Medulla oblongata (tissue), 1 donor: ENCODE results near the gene CCL11.
"Not testable (repeated sequence)": the region's sequence is repeated elsewhere in the genome, so short reads cannot be mapped to it uniquely, and the experiment has no call there.

Source experiments
- DNase-seq: peaks from one replicate; pipeline ENCODE4 v3.0.0-alpha.2; 2015; ENCODE audit errors: extremely low spot score

The CCL11 gene

GRCh38 chr17:34307110-34307509 lies 21.6 kb downstream of the CCL11 start:
- peak; percentile 7 for DNase-seq

- DNase-seq: no peak
Observed at GRCh38 chr17:34308371-34308770, 22.8 kb downstream of the CCL11 start.

- DNase-seq: no peak
Observed at GRCh38 chr17:34311291-34311690, 25.7 kb downstream of the CCL11 start.

- no peak for DNase-seq
Observed at GRCh38 chr17:34312080-34312479, 26.5 kb downstream of the CCL11 start.

- DNase-seq: no peak
Observed at GRCh38 chr17:34313164-34313563, 27.6 kb downstream of the CCL11 start.

- peak; percentile 36 for DNase-seq
Observed at GRCh38 chr17:34314279-34314678, 28.7 kb downstream of the CCL11 start.

GRCh38 chr17:34318474-34318873 lies 32.9 kb downstream of the CCL11 start:
- no peak for DNase-seq

- peak; percentile 25 for DNase-seq
Observed at GRCh38 chr17:34319039-34319483, 33.5 kb downstream of the CCL11 start, which contains the start of gene CCL8. Gene CCL8, plus strand, starts transcription at chr17:34319435. Its CDS starts 67 bp downstream, at chr17:34319502.

- DNase-seq: no peak
Observed at GRCh38 chr17:34321964-34322363, 36.4 kb downstream of the CCL11 start.

GRCh38 chr17:34327580-34327979 lies 42.0 kb downstream of the CCL11 start:
- DNase-seq: not testable (repeated sequence)

GRCh38 chr17:34337701-34338100 lies 52.2 kb downstream of the CCL11 start:
- DNase-seq: no peak
